ENCODE data around the gene SLC8A2. TPM values are rescaled to one million over a fixed set of nuclear protein-coding genes. Genes with fewer than 3 reads are reported as not detected.
A peak's percentile ranks its signal among the peaks of the same experiment; 100 is the strongest.

SLC8A2 gene
- total and polyA plus RNA-seq, 8 donors = 0.06 to 0.34 (median 0.20) TPM; not detected in 1

GRCh38 chr19:47494729-47495128 is 23.0 kb upstream of the SLC8A2 start:
- no peak for TF ChIP-seq CTCF (IDR thresholded peaks at IDR 0.05)
- no peaks in the 10 kb centered on the region for H3K27me3 ChIP-seq
- ATAC-seq = no peak
- peaks cover 0 to 93% of the 10 kb centered on the region in 2 donors for H3K36me3 ChIP-seq
- H3K4me1 ChIP-seq = no peaks in the 10 kb centered on the region
- no peak overlapping the region for H3K4me3 ChIP-seq
- H3K27ac ChIP-seq = no peak overlapping the region
- intact Hi-C loops (cut with DNase I) = no loop called here
- peak in 1 of 4 donors; percentile 68 for DNase-seq
- H3K9me3 ChIP-seq = no peaks in the 10 kb centered on the region

GRCh38 chr19:47494211-47494547 is 22.5 kb upstream of the SLC8A2 start:
- Histone ChIP-seq H3K27me3 (no peaks in the 10 kb centered on the region), H3K9me3 (no peaks in the 10 kb centered on the region), H3K27ac (no peak overlapping the region), H3K4me1 (no peaks in the 10 kb centered on the region), H3K4me3 (no peak overlapping the region), H3K36me3 (peaks cover 0 to 93% of the 10 kb centered on the region in 2 donors)
- no peak for ATAC-seq
- peak in 1 of 4 donors; percentile 20 for DNase-seq
- intact Hi-C loops (cut with DNase I) = no loop called here
- no peak for TF ChIP-seq CTCF (IDR thresholded peaks at IDR 0.05)

GRCh38 chr19:47493378-47494210 is 21.9 kb upstream of the SLC8A2 start:
- TF ChIP-seq CTCF (IDR thresholded peaks at IDR 0.05) = no peak
- H3K4me1 ChIP-seq = no peaks in the 10 kb centered on the region
- no peaks in the 10 kb centered on the region for H3K9me3 ChIP-seq
- no peak overlapping the region for H3K27ac ChIP-seq
- H3K4me3 ChIP-seq = no peak overlapping the region
- H3K27me3 ChIP-seq = no peaks in the 10 kb centered on the region
- ATAC-seq = no peak
- DNase-seq = peak in 1 of 4 donors; percentile 45
- peaks cover 0 to 93% of the 10 kb centered on the region in 2 donors for H3K36me3 ChIP-seq
- intact Hi-C loops (cut with DNase I) = no loop called here

GRCh38 chr19:47492571-47493377 is 21.1 kb upstream of the SLC8A2 start:
- H3K36me3 ChIP-seq = peaks cover 0 to 93% of the 10 kb centered on the region in 2 donors
- ATAC-seq = no peak
- intact Hi-C loops (cut with DNase I) = no loop called here

More at GRCh38 chr19:47492571-47493377, 21.1 kb upstream of the SLC8A2 start:
- H3K4me3 ChIP-seq = no peak overlapping the region
- H3K27ac ChIP-seq = no peak overlapping the region
- H3K4me1 ChIP-seq = no peaks in the 10 kb centered on the region
- H3K9me3 ChIP-seq = no peaks in the 10 kb centered on the region
- H3K27me3 ChIP-seq = no peaks in the 10 kb centered on the region
- no peak for TF ChIP-seq CTCF (IDR thresholded peaks at IDR 0.05)
- peak in 1 of 4 donors; percentile 59 for DNase-seq
